Non-pigmented ciliary epithelial cell (primary cell): ENCODE measurements around the gene AOAH.
"Not testable (repeated sequence)": the region's sequence is repeated elsewhere in the genome, so short reads cannot be mapped to it uniquely, and the experiment has no call there.

Experiments
- DNase-seq: peaks from one replicate; pipeline ENCODE4 v3.0.0-alpha.2; 2010; ENCODE audit warnings: low read depth

Gene AOAH

GRCh38 chr7:36466001-36466400 lies 258.3 kb downstream of the AOAH start:
- not testable (repeated sequence) for DNase-seq

GRCh38 chr7:36464271-36464670 lies 260.0 kb downstream of the AOAH start:
- no peak for DNase-seq
